NCI-H2196 treated with DMSO at 0.1 percent for 48 hours (cell line): ENCODE results near the gene KIAA1671.

Experiments
- DNase-seq: peaks from one replicate; lab custom pipeline; 2025; ENCODE audit not compliant: unreplicated experiment; lab: John Stamatoyannopoulos, UW

KIAA1671 gene

DNA sequence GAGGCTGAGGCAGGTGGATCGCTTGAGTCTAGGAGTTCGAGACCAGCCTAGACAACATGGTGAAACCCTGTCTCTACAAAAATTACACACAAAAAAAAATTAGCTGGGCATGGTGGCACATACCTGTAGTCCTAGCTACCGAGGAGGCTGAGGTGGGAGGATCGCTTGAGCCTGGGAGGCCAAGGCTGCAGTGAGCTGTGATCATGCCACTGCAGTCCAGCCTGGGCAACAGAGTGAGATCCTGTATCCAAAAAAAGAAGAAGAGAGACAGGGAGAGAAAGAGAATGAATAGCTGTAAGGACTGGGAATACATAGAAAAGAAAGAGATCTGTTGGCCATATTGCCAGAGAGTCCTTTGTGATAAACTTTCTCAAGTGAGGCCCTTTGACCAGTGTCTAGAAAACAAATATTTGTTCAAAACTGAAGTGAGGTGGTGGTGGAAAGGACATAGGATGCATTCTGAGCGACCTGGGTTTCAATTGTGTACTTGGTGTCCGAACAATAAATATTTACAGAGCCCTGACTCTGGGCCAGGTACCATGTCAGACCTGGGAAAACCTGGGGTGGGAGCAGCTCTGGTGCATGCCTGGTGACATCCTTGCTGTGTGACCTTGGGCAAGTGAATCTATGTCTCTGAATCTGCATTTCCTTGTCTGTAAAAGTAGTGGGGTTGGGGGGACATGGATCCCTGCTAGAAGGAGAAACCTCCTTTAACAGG is 157.5 kb downstream of the KIAA1671 start:
- no peak for DNase-seq

GRCh38 chr22:25110596-25110845 is 158.0 kb downstream of the KIAA1671 start:
- DNase-seq: no peak

DNA sequence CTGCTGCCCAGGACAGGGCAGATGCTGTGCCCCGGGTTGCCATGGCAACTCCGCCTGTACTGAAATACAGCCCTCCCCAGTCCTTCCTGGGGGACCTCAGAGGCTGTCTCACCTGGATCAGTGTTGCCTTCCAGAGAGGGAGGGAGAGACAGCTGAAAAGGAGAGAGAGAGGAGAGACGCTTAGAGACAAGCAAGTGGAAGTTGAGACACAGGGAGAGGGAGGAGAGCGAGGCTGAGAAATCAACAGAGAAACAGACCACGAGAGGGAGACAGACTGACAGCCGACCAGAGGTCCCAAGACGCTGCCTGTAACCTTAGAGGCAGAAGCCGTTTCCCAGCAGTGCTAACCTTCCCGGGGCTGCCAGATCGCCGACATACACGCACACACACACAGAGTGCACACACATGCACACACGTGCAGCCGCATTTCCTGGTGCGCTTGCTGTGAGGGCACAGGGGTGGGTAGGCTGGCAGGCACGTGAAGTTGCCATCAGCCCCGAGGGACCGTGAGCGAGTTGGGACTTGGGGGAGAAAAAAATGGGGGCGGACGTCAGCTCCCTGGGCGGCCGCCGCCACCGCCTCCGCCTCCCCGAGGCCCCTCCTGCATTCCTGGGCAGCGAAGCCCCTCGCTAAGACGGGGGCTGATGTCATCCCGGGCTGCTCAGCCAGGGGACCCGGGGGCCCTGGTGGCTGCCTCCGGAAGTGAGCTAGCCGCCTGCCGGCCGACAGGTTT is 158.5 kb downstream of the KIAA1671 start:
- DNase-seq: peak; percentile 62

GRCh38 chr22:25111579-25112517 is 159.3 kb downstream of the KIAA1671 start:
- DNase-seq: no peak

- no peak for DNase-seq
Observed at GRCh38 chr22:25112538-25113253, 160.2 kb downstream of the KIAA1671 start.

GRCh38 chr22:25113316-25113721 is 160.8 kb downstream of the KIAA1671 start:
- DNase-seq: no peak

GRCh38 chr22:25114369-25115362 is 162.2 kb downstream of the KIAA1671 start:
- DNase-seq: no peak

- DNase-seq: no peak
Observed at GRCh38 chr22:25119609-25120008, 167.1 kb downstream of the KIAA1671 start.

- DNase-seq: peak; percentile 58
Observed at GRCh38 chr22:25120093-25120561, 167.6 kb downstream of the KIAA1671 start.

GRCh38 chr22:25120761-25121212 is 168.3 kb downstream of the KIAA1671 start:
- DNase-seq: no peak

GRCh38 chr22:25122136-25122764 is 169.7 kb downstream of the KIAA1671 start:
- no peak for DNase-seq

DNA sequence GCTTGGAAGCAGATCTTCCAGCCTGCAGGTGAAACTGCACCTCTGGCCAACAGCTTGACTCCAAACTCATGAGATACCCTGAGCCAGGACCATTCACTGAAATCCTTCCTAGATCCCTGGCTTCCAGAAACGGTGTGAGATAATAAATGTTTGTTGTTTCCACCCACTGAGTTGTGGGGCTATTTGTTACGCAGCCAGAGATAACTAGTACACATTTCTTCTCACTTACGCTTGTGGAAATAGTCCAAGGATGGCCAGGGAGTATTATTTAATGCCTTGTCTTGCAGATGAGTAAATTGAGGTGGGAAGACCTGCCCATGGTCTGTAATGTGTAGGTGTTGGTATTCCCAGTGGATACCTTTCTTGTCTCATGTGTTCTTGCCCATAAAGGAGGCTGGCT is 171.2 kb downstream of the KIAA1671 start:
- no peak for DNase-seq

DNA sequence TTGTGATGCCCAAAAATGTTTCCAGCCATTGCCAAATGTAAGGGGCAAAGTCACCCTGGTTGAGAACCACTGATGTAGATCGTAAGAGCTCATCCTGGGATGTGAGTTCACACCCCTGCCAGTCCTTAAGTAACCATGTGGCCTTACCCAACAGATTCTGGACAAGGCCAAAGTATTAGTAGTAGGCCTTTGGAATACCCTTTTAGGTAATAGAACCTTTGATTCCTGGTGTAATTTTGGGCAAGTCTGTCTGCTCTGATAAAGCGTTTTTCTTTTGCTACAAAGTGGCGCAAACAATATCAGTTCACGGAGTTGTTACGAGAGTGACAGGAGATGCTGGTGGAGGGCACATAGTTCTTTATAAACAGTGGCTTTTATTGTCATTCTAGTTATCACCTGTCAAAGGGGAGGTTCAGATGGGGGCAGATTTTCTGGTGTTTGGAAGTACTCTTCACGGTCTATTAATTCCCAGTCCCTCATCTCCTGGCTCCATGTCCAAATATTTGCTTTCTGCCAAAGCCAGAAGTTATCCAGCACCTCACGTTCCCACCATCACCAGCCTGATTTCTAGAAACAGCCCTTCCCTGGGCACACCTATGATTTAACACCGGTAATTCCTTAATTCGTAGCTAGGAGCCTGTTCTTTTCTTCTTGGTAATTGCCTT is 173.3 kb downstream of the KIAA1671 start:
- DNase-seq: no peak

DNA sequence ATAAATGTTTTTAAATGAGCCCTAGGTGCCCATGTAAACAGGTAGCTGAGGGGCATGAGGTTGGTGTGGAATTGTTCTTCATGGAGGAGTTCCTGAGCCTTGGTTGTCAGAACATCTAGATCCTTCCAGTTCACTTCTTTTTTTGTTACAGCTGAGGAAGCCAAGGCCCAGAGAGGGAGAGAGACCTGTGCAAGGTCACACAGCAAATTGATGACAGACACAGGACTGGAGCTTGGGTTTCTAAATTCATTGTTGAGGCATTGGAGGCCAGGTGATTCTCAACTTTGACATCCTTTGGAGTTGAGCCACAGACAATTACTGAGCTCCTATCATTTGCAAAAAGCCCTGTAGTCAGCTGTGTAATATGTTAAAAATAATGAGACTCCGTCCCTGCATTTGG is 174.0 kb downstream of the KIAA1671 start:
- DNase-seq: no peak

DNA sequence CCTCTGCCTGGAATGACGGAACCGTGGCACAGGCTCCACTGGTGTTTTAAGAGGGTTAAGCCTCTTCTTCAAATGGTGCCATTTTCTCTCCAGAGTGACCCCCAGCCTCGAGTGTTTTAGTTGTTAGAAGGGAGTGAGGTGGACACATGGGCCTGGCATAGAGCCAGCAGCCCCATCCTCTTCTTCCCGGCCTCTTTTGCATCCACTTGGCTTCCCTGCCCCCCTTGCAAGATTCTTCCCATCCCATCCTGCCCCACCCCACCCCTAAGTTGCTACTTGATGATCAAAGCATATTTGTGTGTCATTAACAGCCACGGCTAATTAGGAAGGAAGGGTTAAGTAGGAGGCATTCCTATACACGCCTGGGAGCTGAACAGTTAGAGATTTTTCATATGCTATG is 174.8 kb downstream of the KIAA1671 start:
- DNase-seq: no peak

DNA sequence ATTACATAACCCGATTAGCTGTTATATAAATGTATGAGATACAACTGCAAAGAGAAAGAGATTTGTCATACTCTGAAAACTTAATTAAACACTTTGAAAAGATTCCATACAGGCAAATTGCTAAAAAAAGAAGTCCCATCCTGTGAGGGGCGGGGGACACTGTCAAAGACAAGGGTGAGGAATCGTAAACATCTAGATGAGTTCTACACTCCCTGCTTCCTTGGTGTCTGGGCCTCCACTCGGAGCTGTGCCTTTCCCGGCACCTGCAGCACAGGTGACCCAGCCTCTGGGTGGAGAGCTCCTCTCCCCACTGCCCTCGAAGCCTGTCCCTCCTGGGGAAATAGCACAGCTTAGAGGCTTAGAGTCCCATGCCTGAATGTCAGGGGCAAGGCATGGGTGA is 177.9 kb downstream of the KIAA1671 start:
- DNase-seq: no peak

- no peak for DNase-seq
Observed at GRCh38 chr22:25131198-25131887, 178.8 kb downstream of the KIAA1671 start.

DNA sequence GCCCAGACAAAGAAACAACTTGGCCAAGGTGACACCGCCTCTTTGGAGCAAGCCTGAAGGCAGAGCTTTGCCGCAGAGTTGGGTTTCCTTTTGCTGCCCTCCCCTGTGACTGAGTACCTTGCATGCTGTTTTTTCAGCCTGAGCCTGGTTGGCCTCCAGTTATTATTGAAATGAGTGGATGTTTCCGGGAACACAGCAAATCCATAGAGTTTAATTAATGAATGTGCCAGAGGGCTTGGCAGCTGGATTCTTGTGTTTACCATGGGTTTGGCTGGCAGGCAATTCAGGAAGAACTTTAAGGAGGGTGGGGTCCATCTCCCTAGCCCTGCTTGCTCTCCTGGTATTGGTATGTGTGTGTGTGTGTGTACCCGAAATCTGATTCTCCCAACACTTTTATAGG is 181.5 kb downstream of the KIAA1671 start:
- DNase-seq: peak; percentile 29
